OCI-LY3 (cell line): Measurements from ENCODE around the gene SLC25A42.

ENCODE experiments used
- H2AFZ ChIP-seq: fragments of 200-600, 300-600 bp; shearing (Covaris generic); 2 replicates; pipeline ENCODE4 v1.6.0; 2014; ENCODE audit warnings: antibody characterized with exemption, low read depth, low read length
- H3K27ac ChIP-seq: fragments of 200-600, 300-600 bp; sonication (generic); 2 replicates; pipeline ENCODE4 v1.5.1; 2014; ENCODE audit warnings: mild to moderate bottlenecking, low read length, moderate library complexity, mixed read lengths
- H3K27me3 ChIP-seq: fragments of 200-600, 300-600 bp; sonication (generic); 2 replicates; pipeline ENCODE4 v1.6.1; 2014; ENCODE audit warnings: low read depth, low read length, mixed read lengths
- H3K36me3 ChIP-seq: fragments of 200-600, 300-600 bp; sonication (generic); replicated peaks from 2 replicates; pipeline ENCODE3; 2014; ENCODE audit warnings: low read depth, low read length, mixed read lengths
- H3K4me1 ChIP-seq: fragments of 300-600, 200-600 bp; sonication (generic); 2 replicates; pipeline ENCODE4 v1.6.1; 2014; ENCODE audit warnings: low read length, mixed read lengths
- H3K4me2 ChIP-seq: fragments of 200-600, 300-600 bp; sonication (generic); 2 replicates; pipeline ENCODE4 v1.6.1; 2014; ENCODE audit warnings: low read length, mixed read lengths
- H3K4me3 ChIP-seq: fragments of 300-600, 200-600 bp; sonication (generic); 2 replicates; pipeline ENCODE4 v1.5.1; 2014; ENCODE audit warnings: antibody characterized with exemption, mild to moderate bottlenecking, low read length, moderate library complexity
- H3K79me2 ChIP-seq: fragments of 300-600, 200-600 bp; shearing (Covaris generic); 2 replicates; pipeline ENCODE4 v1.6.1; 2014; ENCODE audit warnings: mild to moderate bottlenecking, low read length, mixed read lengths
- H3K9ac ChIP-seq: fragments of 300-600, 200-600 bp; shearing (Covaris generic); 2 replicates; pipeline ENCODE4 v1.6.0; 2014; ENCODE audit warnings: mild to moderate bottlenecking, low read length, moderate library complexity
- H3K9me3 ChIP-seq: fragments of 200-600, 300-600 bp; shearing (Covaris generic); 2 replicates; pipeline ENCODE4 v1.6.1; 2014; ENCODE audit warnings: low read length, mixed read lengths; ENCODE audit not compliant: insufficient read depth
- H4K20me1 ChIP-seq: fragments of 200-600, 300-600 bp; sonication (generic); 2 replicates; pipeline ENCODE4 v1.6.1; 2016; ENCODE audit warnings: low read length, mixed read lengths; ENCODE audit not compliant: insufficient read depth
- EZH2phosphoT487 ChIP-seq: fragments of 200-600 bp; shearing (Covaris generic); IDR thresholded peaks from 2 replicates; pipeline ENCODE4 v1.6.1; 2018; ENCODE audit warnings: antibody characterized with exemption, mixed run types, low read depth
- TF ChIP-seq, protein P1 (sequence below): fragments of 200-600, 300-600 bp; sonication (generic); IDR thresholded peaks from 2 replicates; pipeline ENCODE4 v1.5.1; 2014; ENCODE audit warnings: antibody characterized with exemption, low read length, low read depth

The SLC25A42 gene

GRCh38 chr19:19061506-19061905 lies 2.3 kb upstream of the SLC25A42 start:
- no peak overlapping the region for H3K4me2 ChIP-seq
- no peak overlapping the region for H2AFZ ChIP-seq
- no peak overlapping the region for H3K27ac ChIP-seq
- no peak overlapping the region for H3K9ac ChIP-seq
- TF ChIP-seq EZH2phosphoT487, result no peak
- TF ChIP-seq, protein P1, sequence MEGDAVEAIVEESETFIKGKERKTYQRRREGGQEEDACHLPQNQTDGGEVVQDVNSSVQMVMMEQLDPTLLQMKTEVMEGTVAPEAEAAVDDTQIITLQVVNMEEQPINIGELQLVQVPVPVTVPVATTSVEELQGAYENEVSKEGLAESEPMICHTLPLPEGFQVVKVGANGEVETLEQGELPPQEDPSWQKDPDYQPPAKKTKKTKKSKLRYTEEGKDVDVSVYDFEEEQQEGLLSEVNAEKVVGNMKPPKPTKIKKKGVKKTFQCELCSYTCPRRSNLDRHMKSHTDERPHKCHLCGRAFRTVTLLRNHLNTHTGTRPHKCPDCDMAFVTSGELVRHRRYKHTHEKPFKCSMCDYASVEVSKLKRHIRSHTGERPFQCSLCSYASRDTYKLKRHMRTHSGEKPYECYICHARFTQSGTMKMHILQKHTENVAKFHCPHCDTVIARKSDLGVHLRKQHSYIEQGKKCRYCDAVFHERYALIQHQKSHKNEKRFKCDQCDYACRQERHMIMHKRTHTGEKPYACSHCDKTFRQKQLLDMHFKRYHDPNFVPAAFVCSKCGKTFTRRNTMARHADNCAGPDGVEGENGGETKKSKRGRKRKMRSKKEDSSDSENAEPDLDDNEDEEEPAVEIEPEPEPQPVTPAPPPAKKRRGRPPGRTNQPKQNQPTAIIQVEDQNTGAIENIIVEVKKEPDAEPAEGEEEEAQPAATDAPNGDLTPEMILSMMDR, result no peak
- no peaks in the 10 kb centered on the region for H3K9me3 ChIP-seq
- no peak overlapping the region for H3K4me3 ChIP-seq
- H3K79me2 ChIP-seq, result no peaks in the 10 kb centered on the region
- H3K36me3 ChIP-seq, result peaks cover 7% of the 10 kb centered on the region
- H3K4me1 ChIP-seq, result peaks cover 15% of the 10 kb centered on the region
- no peaks in the 10 kb centered on the region for H3K27me3 ChIP-seq
- no peaks in the 10 kb centered on the region for H4K20me1 ChIP-seq

DNA sequence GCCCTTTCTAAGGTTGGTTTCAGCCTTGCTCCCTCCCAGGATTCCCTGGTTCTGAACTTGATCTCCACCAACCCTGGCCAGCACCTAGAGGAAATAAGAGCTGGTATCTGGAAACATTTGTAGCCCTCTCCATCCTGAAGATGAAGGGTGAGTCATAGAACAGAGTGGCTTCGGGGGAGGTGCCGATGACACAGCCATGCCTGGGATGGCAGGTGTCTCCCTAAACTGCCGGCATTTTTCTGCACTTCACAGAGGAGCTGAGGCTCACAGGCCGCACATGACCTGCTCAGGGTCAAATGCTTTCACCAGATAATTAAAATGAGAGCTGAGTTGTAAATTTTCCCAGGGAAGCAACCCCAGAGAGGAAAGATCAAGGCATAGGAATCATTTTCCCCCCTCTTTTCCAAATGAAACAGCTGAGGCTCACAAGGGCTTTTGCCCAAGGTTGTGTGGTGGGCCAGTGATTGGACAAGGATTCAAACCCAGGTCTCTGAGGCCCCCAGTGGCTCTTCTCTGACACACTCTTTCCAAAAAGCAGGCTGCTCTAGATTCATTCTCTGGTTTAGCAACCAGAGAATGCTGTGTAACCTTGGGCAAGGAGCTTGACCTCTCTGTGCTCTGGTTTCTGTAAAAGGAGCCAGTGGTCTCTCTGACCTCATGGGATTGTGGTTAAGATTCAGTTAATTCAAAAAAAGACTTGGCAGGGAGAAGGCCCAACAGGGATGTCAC lies 1.2 kb upstream of the SLC25A42 start:
- Histone ChIP-seq H3K27ac (no peak overlapping the region), H3K9ac (peak overlapping the region; percentile 59), H3K27me3 (no peaks in the 10 kb centered on the region), H3K36me3 (peaks cover 4% of the 10 kb centered on the region), H3K4me1 (peaks cover 15% of the 10 kb centered on the region), H4K20me1 (no peaks in the 10 kb centered on the region), H3K4me2 (peak overlapping the region; percentile 91), H2AFZ (no peak overlapping the region), H3K4me3 (peak overlapping the region; percentile 89), H3K79me2 (no peaks in the 10 kb centered on the region), H3K9me3 (no peaks in the 10 kb centered on the region)
- TF ChIP-seq EZH2phosphoT487, result no peak
- TF ChIP-seq, protein P1, result no peak

DNA sequence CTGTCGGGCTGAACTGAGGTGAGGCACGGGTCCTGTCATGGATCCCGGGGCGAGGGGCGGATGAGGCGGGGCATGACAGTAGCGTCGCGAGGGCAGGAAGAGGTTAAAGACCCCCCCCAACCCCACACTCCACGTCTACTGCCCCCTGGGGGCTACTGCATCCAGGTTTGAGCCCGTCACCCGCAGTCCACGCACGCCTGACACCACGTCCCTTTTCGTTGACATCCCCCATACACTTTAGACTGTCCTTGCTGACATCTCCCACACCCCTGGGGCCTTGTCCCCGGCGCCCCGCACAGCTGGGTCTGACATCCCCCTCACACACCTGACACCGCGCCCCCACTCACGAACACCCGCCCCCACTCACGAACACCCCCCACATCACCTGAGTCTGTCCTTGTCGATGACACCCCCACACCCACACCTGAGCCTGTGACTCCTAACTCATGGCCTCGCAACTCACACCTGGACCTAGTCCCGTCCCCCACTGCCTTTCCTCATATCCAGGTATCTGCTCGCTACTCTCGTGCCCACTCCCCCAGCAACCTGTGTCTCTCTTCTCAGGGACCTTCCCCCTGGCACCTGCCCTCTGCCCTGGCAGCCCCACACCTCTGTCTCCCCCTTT lies 416 bp downstream of the SLC25A42 start:
- peaks cover 15% of the 10 kb centered on the region for H3K4me1 ChIP-seq
- no peaks in the 10 kb centered on the region for H3K79me2 ChIP-seq
- peak overlapping the region; percentile 99 for H3K4me2 ChIP-seq
- H3K36me3 ChIP-seq, result no peaks in the 10 kb centered on the region
- no peak for TF ChIP-seq EZH2phosphoT487
- TF ChIP-seq, protein P1, result peak; percentile 12; the same call in 1 of the 2 replicates
- H3K27ac ChIP-seq, result no peak overlapping the region
- H3K27me3 ChIP-seq, result no peaks in the 10 kb centered on the region
- H3K9me3 ChIP-seq, result no peaks in the 10 kb centered on the region
- peak overlapping the region; percentile 89 for H3K4me3 ChIP-seq
- peak overlapping the region; percentile 79; the same call in 1 of the 2 replicates for H2AFZ ChIP-seq
- no peaks in the 10 kb centered on the region for H4K20me1 ChIP-seq
- H3K9ac ChIP-seq, result peak overlapping the region; percentile 52
